ENCODE measurements around the gene B3GNT2.
A peak's percentile ranks its signal among the peaks of the same experiment; 100 is the strongest.
"Not testable (repeated sequence)": the region's sequence is repeated elsewhere in the genome, so short reads cannot be mapped to it uniquely, and the experiment has no call there.

The B3GNT2 gene

DNA sequence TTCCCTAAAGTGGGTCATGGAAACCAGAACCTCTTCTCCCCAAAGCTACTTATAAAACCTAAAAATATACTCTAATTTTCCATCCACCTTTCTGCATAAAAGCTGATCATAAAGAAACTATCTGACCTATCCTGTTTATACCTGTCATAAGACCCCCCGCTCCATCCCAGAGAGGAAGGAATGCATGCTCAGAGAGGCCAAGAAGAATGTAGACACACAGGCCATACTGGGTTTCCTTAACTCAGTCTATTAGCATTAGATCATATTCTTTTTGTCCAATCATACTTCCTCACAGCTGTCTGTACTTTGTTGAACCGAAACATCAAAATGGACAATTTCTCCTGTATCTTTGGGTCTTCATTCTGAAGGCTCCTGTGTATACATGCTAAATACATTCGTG is 52.3 kb downstream of the B3GNT2 start:
- no peak for DNase-seq

GRCh38 chr2:62250239-62250638 is 54.3 kb downstream of the B3GNT2 start:
- no peak for DNase-seq

DNA sequence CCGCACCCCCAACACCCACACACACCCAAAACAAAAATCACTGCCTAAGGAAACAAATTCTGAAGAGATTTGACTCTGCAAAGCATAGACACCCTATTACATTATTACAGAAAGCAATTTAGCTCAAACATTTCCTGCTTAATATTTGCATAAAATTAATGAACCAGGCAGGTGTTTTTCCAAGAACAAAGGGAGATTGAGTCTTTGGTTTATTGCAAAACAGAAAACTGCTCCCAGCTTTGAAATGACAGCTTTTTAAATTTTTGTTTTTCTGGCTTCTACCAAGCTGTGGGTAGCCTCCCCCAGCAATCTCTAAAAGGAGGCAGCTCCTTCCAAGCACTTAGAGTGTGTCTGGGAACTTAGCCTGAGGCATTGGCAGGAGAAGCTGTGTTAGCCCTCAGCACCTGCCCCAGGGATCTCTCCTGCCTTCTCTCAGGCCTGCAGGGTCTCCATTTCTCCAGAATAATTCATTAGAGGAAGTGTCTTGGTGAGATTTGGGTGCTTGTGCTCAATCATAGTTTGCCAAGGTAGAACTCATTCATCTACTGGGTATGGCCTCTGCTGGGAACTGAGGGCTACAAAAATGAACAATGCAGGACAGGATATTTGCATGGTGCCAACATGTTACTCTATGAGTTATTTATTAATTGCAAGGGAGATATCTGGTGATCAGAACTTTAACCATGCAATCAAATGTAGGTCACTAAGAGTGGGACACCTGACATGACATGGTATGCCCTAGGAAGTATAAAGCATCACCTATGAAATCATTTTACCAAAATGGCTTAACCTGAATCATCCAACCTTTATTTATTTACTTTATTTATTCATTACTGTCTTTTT is 58.7 kb downstream of the B3GNT2 start:
- DNase-seq: peak; percentile 64

DNA sequence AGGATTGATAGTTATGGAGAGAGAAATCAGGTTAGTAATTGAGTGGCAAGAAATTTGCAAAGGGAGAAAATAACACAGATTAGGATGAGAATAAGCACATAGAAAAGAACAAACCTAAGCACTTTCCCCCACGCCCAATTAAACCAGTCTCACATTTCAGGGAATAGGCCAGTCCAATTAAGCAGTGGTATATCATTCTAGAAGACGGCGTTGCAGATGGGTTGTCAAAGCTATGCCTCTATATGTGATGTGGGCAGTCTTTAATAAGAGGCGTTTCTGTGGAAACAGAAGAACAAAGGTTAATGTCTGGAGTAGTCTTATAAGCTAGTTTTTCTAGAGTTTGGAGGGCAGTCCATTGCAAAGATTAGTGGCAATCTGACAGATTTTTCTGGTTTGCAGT is 61.6 kb downstream of the B3GNT2 start:
- DNase-seq: no peak

DNA sequence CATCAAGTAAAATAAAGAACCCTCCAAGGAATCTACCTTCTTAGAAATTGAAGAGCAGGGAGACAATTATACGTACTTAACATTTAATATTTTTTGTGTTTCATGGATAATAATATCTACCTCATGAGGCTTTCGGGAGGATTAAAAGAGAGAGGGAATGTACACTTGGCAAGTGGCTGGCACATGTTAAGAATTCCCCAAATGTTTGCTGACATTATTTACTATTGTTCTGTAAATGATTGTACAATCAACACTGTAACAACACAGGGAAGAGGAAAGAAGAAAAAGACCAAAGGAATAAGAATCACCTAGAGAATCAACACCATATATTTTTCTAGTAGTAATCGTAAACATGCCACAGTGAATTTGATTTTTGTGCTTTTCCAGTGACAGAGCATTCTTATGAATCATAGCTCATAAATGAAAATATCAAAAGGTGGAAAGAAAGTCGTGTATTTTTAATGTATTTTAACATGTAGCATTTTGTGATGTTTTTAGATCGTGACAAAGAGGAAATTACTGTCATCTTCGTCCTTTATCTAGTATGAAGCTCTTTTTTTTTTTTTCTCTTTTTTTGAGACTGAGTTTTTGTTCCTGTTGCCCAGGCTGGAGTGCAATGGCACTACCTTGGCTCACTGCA is 67.3 kb downstream of the B3GNT2 start:
- no peak for DNase-seq

- no peak for DNase-seq
These were observed 68.3 kb downstream of the B3GNT2 start for GRCh38 chr2:62264186-62264585.

DNA sequence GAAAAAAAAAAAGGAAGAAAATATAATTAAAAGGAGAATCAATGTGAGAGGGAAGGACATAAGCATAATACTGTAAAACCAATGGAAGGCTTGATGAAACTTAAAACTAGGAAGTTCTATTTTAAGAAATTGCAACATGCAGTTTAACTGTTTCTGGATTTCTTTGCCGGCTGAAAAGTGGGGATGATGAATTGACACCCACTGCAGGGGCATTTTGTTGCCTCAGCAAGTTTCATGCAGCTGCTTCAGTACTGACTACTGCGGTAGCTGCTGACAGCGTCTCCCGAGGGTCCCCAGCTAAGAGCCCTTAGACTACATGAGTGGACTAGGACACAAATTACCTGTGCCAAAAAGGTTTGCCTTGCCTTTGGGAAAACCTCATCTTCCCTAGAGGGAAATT is 69.2 kb downstream of the B3GNT2 start:
- DNase-seq: peak; percentile 54

DNA sequence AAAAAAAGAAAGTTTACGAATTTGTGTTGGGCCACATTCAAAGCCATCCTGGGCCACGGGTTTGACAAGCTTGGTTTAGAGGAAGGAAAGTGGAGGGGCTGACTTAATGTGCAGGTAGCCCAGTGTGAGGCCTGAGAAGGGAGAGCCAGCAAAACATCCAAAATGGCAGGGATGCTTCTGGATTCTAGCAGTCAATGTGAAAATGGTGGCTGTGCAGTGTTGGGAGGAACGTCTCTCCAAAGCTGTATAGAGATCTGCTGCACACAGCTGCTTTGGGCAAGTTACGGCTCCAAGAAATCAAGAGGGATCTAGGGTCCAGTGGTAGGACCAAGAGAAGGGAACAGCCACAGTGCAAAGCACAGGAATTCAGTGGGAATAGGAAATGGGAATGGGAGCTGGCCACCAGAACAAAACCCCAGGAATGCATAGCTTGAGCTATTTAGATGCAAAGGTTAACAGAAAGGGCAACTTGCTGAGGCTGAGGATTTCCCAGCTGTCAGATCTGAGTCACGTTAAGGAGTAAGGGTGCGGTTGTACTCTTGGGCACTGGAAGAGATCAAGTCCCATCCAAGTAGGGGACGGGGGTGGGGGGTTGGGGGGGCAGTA is 70.6 kb downstream of the B3GNT2 start:
- no peak for DNase-seq

DNA sequence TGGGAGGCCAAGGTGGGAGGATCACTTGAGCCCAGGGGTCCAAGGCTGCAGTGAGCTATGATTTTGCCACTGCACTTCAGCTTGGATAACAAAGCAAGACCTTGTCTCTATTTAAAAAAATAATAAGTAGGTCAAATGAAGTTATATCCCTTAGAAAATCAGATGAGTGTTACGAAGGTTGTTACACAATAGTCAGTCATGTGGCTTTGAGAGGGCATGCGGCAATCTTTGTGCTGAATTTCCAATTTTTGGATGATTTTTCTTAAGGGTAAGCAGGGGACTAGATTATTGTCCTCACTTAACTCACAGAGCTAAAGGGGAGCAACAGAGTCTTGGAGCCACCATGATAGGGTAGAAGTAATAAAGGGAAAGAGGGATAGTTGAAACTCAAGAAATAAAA is 71.8 kb downstream of the B3GNT2 start:
- no peak for DNase-seq

- not testable (repeated sequence) for DNase-seq
These were observed 72.8 kb downstream of the B3GNT2 start for GRCh38 chr2:62268681-62269188.

DNA sequence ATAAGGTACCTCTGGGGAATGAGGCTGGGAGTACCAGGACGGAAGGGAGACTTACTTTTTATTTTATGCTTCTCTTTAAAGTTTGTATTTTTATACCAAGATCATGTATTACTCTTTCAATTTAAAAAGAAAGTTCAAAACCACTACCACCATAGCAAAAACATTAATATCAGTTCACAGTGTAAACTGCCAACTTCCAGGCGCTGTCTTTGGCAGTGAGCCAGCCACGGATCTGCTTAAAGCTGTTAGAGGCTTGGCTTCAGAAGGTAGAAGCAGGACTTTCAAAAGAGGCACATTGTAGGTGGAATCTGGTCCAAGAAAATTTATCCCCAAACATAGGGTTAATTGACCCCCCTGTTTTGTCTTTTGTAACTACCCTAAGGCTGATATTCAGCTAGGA is 74.8 kb downstream of the B3GNT2 start:
- peak; percentile 70 for DNase-seq
